ENCODE measurements around the gene ECSCR.
"Not testable (repeated sequence)": the region's sequence is repeated elsewhere in the genome, so short reads cannot be mapped to it uniquely, and the experiment has no call there.

The ECSCR gene

GRCh38 chr5:139410121-139410992 is 52.2 kb downstream of the ECSCR start:
- DNase-seq: no peak

- not testable (repeated sequence) for DNase-seq
Measured at GRCh38 chr5:139409116-139409515, 53.4 kb downstream of the ECSCR start.

DNA sequence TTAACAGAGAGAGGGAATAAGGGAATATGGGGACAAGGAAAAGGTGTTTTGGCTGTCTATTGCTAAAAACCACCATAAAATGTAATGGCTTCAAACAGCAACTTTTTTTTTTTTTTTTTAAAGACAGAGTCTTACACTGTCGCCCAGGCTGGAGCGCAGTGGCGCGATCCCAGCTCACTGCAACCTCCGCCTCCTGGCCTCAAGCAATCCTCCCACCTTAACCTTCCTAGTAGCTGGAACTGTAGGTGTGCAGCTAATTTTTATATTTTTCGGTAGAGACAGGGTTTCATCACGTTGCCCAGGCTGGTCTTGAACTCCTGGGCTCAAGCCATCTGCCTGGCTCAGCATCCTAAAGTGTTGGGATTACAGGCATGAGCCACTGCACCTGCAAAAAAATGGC is 54.4 kb downstream of the ECSCR start:
- no peak for DNase-seq

DNA sequence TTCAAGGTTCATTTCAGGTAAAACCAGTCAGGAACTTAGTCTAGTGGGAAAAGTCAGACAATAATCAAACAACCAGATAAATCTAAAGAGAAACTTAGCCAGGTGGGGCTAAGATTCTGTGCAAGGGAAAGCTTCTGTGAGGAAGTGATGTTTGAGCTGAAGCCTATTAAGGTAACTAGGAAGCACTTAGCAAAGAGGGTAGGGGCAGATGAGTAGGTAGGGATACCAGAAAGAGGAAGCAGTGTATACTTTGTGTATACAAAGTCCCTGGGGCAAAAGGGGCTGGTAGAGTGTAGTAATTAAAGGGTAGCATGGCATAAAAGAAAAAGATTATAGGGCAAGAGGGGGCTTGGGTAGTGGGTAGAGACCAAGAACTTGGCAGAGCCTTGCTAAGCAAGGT is 55.0 kb downstream of the ECSCR start:
- DNase-seq: no peak

GRCh38 chr5:139406963-139407362 is 55.6 kb downstream of the ECSCR start:
- DNase-seq: no peak

DNA sequence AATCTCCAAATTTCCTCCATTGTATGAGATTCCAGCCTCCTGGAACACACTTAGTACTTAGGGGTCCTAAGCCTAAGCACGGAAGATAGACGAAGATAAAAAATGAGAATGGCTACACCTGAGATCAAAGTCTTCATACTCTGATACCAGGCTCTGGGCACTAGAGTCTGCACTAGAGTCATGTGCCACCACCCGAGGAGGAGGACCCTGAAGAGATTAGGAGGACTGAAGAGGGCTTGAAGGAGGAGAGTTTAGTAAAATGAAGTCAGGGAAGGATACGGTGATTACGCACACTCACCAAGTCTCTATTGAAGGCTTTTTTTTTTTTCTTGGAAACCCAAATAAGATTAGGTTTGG is 58.1 kb downstream of the ECSCR start:
- no peak for DNase-seq

DNA sequence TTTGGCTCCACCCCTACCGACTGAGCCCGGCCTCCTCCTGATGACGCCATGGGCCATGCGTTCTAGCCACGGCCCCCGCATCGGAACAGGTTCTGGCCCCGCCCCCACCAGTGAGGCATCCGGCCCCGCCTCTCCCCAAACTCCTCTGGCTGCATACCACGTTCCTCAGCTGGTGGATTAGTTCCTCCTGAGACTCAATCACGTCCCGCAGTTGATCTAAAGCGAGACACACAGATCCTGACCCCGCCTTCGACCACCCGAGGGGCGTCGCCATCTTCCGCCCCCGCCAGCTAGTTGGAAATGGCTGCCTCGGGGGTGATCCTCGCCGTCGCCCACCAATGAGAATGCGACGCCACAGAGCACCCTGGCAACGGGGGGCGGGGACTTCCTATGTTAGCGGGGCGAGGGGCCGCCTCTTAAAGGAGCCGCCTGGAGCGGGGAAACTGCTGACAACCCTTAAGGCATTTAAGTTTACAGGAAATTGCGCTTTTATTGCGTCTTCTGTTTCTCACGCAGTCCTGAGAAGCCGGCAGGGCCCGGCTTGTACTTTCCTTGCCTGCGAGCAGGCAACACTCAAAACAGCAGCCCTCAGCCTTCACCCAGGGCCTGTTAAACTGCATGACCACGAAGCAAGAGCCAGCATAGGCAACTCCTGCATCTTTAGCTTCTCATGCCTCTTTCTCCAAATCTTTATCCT is 58.6 kb downstream of the ECSCR start, which contains the start of gene SPATA24:
Gene SPATA24 (minus strand): TSS at position 303 of the 697 bp plus-strand sequence. CDS start 29 bp downstream, at position 274.
- peak; percentile 84 for DNase-seq

DNA sequence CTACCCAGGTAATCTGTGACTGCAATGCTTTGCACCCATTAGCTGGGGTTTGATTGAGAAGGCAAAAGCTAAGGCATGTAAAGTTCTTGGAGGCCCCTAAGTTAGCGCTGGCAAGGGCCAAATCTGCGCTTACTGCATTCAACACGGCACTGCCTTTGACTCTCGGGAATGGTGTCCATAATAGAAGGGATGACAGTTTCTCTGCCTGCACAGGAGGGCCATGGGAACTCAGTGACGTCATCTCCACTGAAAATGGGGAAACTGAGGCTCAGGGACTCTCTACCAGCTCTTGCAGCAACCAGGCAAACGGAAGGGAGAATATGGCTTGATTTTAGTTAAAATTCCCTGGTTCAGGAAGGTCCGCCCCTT is 59.1 kb downstream of the ECSCR start:
- DNase-seq: no peak

DNA sequence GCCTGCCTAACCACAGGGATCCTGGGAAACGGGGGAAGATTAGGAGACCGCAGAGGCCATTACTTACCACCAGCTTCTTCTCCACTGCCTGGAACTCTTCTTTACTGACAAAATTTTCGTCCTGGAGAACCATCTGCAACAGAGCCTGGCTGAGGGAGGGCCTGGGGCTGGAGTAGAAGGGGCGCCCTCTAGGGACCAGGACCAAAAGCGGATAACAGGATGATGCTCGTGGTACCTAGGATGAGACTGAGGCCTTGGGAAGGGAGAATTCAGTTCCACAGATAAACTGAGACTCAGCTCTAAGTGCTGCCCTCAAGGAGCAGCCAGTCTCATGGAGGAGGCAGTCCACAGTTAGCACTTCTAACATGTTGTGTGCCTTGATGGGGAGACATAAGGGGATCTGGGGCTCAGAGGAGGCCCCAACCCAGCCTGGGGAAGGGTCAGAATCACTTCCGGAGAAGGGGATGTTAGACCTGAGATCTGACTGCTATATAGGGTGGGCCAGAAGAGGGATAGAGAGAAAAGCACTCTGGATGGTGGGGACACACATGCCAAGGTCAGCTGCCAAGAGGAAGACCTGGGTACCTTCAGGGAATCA is 59.9 kb downstream of the ECSCR start:
- DNase-seq: no peak

DNA sequence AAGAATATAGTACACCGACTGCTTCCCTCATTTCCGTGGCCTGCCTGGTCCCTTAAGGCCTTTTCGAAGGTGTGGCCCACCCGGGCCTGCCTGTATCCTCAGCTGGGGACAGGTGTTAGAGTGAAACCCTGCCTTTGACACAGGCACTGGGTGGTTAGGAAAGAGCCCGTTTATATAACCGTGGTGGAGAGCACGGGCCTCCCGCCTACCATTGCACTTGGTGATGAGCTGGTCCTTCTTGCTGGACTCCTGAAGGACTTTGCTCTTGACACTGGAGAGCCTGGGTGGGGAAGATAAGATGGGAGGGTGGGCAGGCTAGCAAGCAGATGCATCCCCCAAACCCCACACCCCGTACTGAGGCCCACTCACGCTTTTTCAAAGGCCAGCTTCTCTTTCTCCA is 61.0 kb downstream of the ECSCR start:
- no peak for DNase-seq

GRCh38 chr5:139399501-139400121 is 62.9 kb downstream of the ECSCR start:
- DNase-seq: no peak
